ENCODE results near the gene NR1H2.
"Not testable (repeated sequence)": the region's sequence is repeated elsewhere in the genome, so short reads cannot be mapped to it uniquely, and the experiment has no call there.

NR1H2 gene

GRCh38 chr19:50376166-50377050 is at the start of gene NR1H2:
Gene NR1H2, plus strand, starts transcription at chr19:50376457. Its CDS starts 1,149 bp downstream, at chr19:50377606.
- peak; percentile 49 to 98 (median 93) for DNase-seq

- DNase-seq = no peak
Observed at GRCh38 chr19:50327013-50327412, 49.2 kb upstream of the NR1H2 start.

- DNase-seq = no peak
Observed at GRCh38 chr19:50327461-50328223, 48.6 kb upstream of the NR1H2 start.

GRCh38 chr19:50328224-50328872 is 47.9 kb upstream of the NR1H2 start:
- peak in 7 of 58 donors; percentile 36 to 69 (median 52) for DNase-seq

- DNase-seq = no peak
Observed at GRCh38 chr19:50328873-50329145, 47.4 kb upstream of the NR1H2 start.

- DNase-seq = peak; percentile 70 to 100 (median 99)
Observed at GRCh38 chr19:50329146-50329925, 46.9 kb upstream of the NR1H2 start, which contains the start of gene KCNC3. Gene KCNC3, minus strand, starts transcription at chr19:50329377. Its CDS starts 295 bp downstream, at chr19:50329082.

- not testable (repeated sequence) for DNase-seq
Observed at GRCh38 chr19:50329926-50330294, 46.3 kb upstream of the NR1H2 start.

- peak in 57 of 58 donors; percentile 19 to 92 (median 83) for DNase-seq
Observed at GRCh38 chr19:50330365-50331078, 45.7 kb upstream of the NR1H2 start.

- no peak for DNase-seq
Observed at GRCh38 chr19:50331221-50331993, 44.9 kb upstream of the NR1H2 start.

- DNase-seq = peak in 1 of 58 donors; percentile 32
Observed at GRCh38 chr19:50331994-50332243, 44.3 kb upstream of the NR1H2 start.

- DNase-seq = peak in 2 of 58 donors; percentile 34 to 43
Observed at GRCh38 chr19:50332244-50333038, 43.8 kb upstream of the NR1H2 start.

- DNase-seq = peak; percentile 43 to 96 (median 92)
Observed at GRCh38 chr19:50333235-50333736, 43.0 kb upstream of the NR1H2 start.

- peak in 53 of 58 donors; percentile 58 to 96 (median 86) for DNase-seq
Observed at GRCh38 chr19:50333737-50334617, 42.3 kb upstream of the NR1H2 start.

- DNase-seq = no peak
Observed at GRCh38 chr19:50334741-50335421, 41.4 kb upstream of the NR1H2 start.

GRCh38 chr19:50337031-50337430 is 39.2 kb upstream of the NR1H2 start:
- not testable (repeated sequence) for DNase-seq

- no peak for DNase-seq
Observed at GRCh38 chr19:50340331-50340730, 35.9 kb upstream of the NR1H2 start.

- no peak for DNase-seq
Observed at GRCh38 chr19:50341091-50341564, 35.1 kb upstream of the NR1H2 start.
